Measurements from ENCODE around the gene LIN7B.

LIN7B gene, protein sequence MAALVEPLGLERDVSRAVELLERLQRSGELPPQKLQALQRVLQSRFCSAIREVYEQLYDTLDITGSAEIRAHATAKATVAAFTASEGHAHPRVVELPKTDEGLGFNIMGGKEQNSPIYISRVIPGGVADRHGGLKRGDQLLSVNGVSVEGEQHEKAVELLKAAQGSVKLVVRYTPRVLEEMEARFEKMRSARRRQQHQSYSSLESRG

DNA sequence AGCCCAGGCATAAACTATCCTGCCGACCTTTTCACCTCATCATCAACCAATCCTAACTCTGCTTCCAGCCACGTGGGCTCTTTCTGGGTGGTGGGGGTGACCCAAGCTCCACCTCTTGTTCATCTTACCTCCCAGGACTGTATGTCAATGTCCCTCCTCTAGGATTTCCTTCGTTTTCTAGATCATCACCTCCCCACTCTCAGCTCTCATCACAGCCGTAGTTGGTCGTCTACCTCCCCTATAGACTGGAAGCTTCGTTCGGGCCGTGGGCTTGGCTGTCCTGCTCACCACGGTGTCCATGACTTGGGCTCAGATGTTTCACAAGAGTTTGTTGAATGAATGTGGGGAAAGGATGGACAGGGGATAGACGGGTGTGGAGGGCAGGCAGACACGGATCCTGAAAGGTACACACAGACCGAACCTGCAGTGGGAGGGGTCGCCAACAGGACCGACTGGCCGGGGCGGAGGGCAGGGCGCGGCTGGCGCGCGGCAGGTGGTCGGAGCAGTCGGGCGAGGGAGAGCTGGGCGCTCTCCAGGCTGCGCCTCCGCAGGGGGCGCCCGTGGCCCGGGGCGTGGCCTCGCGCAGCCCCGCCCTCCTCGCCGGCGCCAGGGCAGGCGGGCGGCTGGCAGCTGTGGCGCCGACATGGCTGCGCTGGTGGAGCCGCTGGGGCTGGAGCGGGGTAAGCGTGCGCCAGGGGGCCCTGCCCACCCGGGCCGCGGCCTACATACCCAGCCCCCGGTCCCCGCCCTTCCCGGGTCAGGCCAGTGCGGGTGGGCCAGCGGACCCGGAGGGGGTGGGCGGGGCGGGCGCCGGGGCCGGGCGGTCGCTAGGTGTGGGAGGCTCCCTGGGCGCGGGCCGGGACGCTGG lies at the start of gene LIN7B:
TSS of gene LIN7B (plus strand) at position 609 of the 868 bp plus-strand sequence. CDS start at position 644, 35 bp downstream.
- DNase-seq, result peak; percentile 72

- peak; percentile 26 for DNase-seq
These were observed 49.2 kb upstream of the LIN7B start, which contains the start of gene NTF4 for GRCh38 chr19:49064768-49065611. Gene NTF4 (minus strand): TSS chr19:49064818. CDS start chr19:49061997, 2,821 bp downstream.

DNA sequence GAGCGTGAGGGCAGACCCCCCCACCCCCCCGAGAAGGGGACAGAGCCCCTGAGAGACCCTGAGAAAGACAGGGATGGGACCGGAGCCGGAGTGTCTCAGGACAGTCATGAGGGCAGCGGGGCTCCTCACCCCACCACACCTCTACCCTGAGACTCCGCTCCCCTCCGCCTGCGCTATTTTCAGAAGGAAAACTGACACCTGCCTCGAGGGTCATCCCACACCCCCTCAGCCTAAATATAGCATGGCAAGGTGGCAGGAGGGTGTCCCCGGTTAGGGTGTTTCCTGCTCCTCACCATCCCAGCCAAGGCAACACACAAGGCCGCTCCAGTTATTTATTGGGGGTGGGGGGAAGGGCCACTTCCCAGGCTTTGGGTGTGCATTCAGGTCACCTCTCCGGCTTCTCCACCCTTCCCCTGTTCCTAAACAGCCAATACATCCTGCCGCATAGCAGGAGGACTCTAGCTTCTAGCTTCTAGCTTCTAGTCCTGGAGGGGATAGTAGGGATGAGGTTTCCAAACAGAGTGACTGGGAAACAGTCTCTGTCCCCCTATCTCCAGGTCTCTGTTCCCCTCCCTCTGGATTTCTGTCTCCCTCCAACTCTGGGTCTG lies 48.2 kb upstream of the LIN7B start:
- DNase-seq, result no peak

- no peak for DNase-seq
These were observed 46.6 kb upstream of the LIN7B start for GRCh38 chr19:49067554-49067953.

GRCh38 chr19:49069026-49069425 lies 45.1 kb upstream of the LIN7B start:
- DNase-seq, result no peak

- no peak for DNase-seq
These were observed 43.8 kb upstream of the LIN7B start for GRCh38 chr19:49070416-49070815.

DNA sequence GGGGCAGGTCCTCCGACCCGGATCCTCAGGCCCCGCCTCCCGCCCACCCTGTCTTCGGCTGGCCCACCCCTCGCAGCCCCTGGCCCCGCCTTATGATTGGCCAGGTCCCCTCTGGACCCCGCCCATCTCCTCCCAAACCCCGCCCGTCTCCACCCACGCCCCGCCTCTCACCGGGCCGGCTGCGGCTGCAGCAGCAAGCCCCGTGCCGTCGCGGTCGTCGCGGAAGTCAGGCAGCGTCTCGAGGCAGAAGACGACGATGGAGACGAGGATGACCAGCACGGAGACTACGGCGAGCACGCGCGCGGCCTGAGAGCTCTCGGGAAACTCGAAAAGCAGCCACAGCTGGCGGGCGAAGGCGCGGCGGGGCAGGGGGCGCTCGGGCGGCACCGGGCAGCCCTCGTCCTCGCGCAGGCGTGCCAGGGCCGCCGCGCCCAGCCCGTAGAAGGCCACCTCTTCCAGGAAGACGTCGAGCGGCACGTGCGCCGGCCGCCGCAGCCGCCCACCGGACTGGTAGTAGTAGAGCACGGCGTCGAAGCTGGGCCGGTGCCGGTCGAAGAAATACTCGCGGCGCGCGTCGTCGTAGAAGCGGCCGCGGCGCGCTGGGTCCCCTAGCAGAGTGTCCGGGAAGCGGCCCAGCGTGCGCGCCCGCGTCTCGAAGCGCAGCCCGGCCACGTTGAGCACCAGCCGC lies 42.2 kb upstream of the LIN7B start:
- DNase-seq, result no peak

DNA sequence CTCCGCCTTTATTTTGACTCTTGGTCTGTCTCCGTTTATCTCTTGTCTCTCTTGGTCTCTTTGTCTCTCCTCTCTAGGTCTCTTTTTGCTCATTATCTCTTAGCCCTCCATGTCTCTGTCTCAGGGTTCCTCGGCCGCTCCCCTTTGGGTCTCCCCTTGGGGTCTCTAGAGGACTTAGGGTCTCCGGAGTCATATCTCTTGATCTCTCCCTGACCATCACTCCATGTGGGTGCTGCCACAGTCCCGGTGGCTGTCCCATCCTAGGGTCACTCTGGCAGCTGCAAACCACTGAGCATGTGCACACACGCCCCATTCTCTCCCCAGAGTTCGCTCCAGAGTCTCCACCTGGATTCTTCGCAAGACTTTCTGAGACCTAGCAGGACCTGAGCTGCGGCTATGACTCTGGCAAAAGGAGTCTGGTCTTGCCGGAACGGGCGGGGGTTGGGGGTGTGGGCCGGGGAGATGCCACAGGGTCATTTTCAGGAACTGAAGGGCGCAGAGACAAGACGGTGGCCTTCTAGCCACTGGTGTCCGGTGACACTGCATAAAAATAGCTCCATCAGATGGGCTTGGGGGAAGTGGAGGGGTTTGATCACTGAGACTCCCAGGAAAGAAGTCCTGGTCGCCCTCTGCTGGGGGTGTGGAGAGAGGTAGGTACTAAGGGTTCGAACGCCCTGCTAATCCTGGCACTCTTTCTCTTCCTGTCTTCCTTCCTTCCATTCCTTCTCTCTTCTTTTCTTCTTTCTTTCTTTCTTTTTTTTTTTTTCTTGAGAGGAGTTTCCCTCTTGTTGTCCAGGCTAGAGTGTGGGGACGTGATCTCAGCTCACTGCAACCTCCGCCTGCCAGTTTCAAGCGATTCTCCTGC lies 40.4 kb upstream of the LIN7B start:
- DNase-seq, result peak; percentile 33

DNA sequence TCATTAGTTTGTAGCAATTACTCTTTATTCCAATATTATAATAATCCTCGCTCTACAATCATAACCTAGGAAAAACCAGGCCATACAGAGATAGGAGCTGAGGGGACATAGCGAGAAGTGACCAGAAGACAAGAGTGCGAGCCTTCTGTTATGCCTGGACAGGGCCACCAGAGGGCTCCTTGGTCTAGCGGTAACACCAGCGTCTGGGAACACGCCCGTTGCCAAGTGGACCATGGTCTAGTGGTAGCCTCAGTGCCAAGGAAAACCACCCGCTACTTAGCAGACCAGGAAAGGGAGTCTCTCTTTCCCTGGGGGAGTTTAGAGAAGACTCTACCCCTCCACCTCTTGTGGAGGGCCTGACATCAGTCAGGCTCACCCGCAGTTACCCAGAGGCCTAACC lies 39.3 kb upstream of the LIN7B start:
- peak; percentile 60 for DNase-seq

DNA sequence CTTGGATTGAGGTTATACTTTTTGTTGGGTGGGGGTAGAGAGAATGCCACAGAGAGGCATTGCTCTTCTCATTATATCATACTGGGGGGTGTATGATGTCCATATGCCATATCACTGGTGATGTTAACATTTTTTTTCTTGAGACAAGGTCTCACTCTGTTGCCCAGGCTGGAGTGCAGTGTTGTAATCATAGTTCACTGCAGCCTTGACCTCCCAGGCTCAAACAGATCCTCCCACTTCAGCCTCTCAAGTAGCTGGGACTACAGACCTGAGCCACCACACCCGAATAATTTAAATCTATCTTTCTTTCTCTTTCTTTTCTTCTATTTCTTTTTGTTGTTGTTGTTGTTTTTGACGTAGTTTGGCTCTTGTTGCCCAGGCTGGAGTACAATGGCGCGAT lies 33.8 kb upstream of the LIN7B start:
- DNase-seq, result no peak

- no peak for DNase-seq
These were observed 32.9 kb upstream of the LIN7B start for GRCh38 chr19:49081273-49081672.

DNA sequence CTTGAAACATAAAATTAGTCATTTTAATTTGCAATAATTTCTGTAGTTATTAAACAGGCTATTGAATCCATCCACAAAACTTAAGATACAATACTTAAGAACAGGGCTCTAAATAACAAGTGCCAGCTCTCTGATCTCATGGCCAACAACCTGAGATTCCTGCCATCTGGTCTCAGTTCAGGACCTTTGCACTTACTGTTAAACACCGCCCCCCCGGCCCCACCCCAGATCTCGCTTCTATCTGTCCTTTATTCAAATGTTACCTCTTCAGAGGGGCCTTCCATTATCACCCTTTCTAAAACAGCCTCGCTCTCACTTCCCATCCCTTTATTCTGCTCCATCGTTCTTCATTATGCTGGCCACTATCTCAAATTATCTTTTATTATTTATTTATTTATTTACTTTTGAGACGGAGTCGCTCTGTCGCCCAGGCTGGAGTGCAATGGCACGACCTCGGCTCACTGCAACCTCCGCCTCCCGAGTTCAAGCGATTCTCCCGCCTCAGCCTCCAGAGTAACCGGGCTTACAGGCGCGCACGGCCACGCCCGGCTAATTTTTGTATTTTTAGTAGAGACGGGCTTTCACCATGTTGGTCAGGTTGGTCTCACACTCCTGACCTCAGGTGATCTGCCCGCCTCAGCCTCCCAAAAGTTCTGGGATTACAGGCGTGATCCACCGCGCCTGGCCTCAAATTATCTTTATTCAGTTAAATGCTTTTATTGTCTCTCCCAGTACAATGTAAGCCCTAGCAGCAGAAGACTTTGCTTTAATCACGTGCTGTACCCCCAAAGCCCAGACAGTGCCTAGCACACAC lies 29.8 kb upstream of the LIN7B start:
- peak; percentile 61 for DNase-seq

GRCh38 chr19:49085020-49085867 lies 28.9 kb upstream of the LIN7B start, which contains the start of gene SNRNP70:
Gene SNRNP70 (plus strand): TSS chr19:49085451. CDS start chr19:49086415, 964 bp downstream.
- DNase-seq, result peak; percentile 100

GRCh38 chr19:49085868-49086232 lies 28.3 kb upstream of the LIN7B start:
- DNase-seq, result no peak

GRCh38 chr19:49086296-49086695 lies 27.9 kb upstream of the LIN7B start:
- DNase-seq, result no peak

- no peak for DNase-seq
These were observed 22.7 kb upstream of the LIN7B start for GRCh38 chr19:49091391-49092038.

DNA sequence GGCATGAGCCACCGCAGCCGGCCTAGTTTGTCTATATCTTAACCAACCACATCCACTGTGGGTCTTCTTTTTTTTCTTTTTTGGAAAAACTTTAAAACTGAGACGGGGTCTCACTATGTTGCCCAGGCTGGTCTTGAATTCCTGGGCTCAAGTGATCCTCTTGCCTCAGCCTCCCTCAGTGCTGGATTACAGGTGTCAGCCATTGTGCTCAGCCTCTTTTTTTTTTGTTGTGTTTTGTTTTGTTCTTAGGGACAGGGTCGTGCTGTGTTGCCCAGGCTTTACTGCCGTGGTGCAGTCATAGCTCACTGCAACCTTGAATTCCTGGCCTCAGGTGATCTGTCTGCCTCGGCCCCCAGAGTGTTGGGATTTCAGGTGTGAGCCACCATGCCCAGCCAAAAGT lies 21.5 kb upstream of the LIN7B start:
- DNase-seq, result no peak

Measured in NCI-H146 (cell line).